SK-N-SH treated with all-trans-retinoic acid at 6 μM for 48 hours (cell line): ENCODE measurements around the gene KIAA1549.

ENCODE experiments used
- ATAC-seq: fragments of 200-7000 bp; cut with Tn5 transposase; 3 replicates; pipeline ENCODE4 v1.9.1; 2020; ENCODE audit warnings: mild to moderate bottlenecking, moderate library complexity
- BACH2 ChIP-seq: fragments of 250-450 bp; sonication (Bioruptor Pico); IDR thresholded peaks from 2 replicates; pipeline ENCODE4 v1.9.0; 2021; ENCODE audit warnings: mild to moderate bottlenecking, borderline replicate concordance
- CSDC2 ChIP-seq: fragments of 250-450 bp; sonication (Bioruptor Pico); IDR thresholded peaks from 2 replicates; pipeline ENCODE4 v1.5.0; 2020; ENCODE audit warnings: mild to moderate bottlenecking, moderate library complexity
- GLIS3 ChIP-seq: fragments of 250-450 bp; sonication (Bioruptor Pico); IDR thresholded peaks from 2 replicates; pipeline ENCODE4 v1.5.0; 2020; ENCODE audit warnings: mild to moderate bottlenecking, moderate library complexity
- OSR1 ChIP-seq: fragments of 250-450 bp; sonication (Bioruptor Pico); IDR thresholded peaks from 2 replicates; pipeline ENCODE4 v1.8.0; 2022; ENCODE audit warnings: moderate library complexity, mild to moderate bottlenecking, inconsistent platforms
- RARB ChIP-seq: fragments of 250-450 bp; sonication (Bioruptor Pico); IDR thresholded peaks from 2 replicates; pipeline ENCODE4 v1.8.0; 2021; ENCODE audit warnings: mild to moderate bottlenecking, moderate library complexity
- TCF4 ChIP-seq: fragments of 250-450 bp; sonication (Bioruptor Pico); IDR thresholded peaks from 2 replicates; pipeline ENCODE4 v1.8.0; 2021; ENCODE audit warnings: mild to moderate bottlenecking, moderate library complexity, borderline replicate concordance
- ZNF565 ChIP-seq: fragments of 450-650 bp; formaldehyde crosslinking; conservative IDR thresholded peaks from 2 replicates; pipeline ENCODE4 v1.5.0; 2020; ENCODE audit warnings: low read depth, mild to moderate bottlenecking, moderate library complexity
- ZNF70 ChIP-seq: fragments of 450-650 bp; formaldehyde crosslinking; IDR thresholded peaks from 2 replicates; pipeline ENCODE4 v1.5.0; 2020; ENCODE audit warnings: mild to moderate bottlenecking, moderate library complexity
- TF ChIP-seq, protein P1 (sequence below): fragments of 250-450 bp; sonication (Bioruptor Pico); IDR thresholded peaks from 2 replicates; pipeline ENCODE4 v1.5.0; 2020; ENCODE audit warnings: mild to moderate bottlenecking, moderate library complexity
- TF ChIP-seq, protein P2 (sequence below): fragments of 250-450 bp; sonication (Bioruptor Pico); IDR thresholded peaks from 2 replicates; pipeline ENCODE4 v1.5.1; 2020; ENCODE audit warnings: low read depth, mild to moderate bottlenecking, moderate library complexity
- TF ChIP-seq, protein P3 (sequence below): fragments of 250-450 bp; sonication (Bioruptor Pico); IDR thresholded peaks from 2 replicates; pipeline ENCODE4 v1.8.0; 2020; ENCODE audit warnings: mild to moderate bottlenecking, moderate library complexity, borderline replicate concordance

The KIAA1549 gene

DNA sequence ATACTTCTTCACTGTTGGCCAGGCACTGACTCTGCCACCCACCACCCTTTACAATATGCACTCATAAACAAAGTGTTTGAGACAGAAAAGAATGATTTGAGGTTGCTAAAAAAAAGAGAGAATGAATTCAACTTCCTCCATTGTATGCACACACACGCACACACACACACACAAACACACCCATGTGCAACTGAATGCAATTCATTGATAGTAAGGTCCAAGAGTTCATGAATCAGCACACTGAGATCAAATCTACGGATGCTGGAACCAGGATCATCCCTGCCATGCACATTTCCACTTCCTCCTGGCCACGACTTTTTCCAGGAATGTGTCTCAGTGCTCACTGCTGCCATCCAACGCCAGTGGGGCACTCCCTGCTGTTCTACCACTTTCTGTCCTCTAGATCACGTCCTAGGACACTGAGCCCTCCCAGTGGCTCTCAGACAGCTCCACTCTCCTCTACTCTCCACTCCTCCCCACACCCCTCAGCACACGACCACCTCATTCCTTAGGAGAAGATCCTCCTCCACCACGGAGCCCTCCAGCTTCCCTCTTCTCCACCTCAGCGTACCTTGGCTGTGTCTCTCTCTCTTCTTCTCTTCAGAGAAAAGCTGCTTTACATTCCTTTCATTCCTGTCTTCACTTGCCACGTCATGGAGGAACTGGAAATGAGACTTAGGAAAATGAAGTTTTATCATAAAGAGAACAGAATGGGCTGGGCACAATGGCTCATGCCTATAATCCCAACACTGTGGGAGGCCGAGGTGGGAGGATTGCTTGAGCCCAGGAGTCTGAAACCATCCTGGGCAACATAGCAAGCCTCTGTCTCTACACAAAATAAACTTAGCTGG, 195.4 kb downstream of the KIAA1549 start:
- no peak for TF ChIP-seq ZNF70
- TF ChIP-seq, protein P1, sequence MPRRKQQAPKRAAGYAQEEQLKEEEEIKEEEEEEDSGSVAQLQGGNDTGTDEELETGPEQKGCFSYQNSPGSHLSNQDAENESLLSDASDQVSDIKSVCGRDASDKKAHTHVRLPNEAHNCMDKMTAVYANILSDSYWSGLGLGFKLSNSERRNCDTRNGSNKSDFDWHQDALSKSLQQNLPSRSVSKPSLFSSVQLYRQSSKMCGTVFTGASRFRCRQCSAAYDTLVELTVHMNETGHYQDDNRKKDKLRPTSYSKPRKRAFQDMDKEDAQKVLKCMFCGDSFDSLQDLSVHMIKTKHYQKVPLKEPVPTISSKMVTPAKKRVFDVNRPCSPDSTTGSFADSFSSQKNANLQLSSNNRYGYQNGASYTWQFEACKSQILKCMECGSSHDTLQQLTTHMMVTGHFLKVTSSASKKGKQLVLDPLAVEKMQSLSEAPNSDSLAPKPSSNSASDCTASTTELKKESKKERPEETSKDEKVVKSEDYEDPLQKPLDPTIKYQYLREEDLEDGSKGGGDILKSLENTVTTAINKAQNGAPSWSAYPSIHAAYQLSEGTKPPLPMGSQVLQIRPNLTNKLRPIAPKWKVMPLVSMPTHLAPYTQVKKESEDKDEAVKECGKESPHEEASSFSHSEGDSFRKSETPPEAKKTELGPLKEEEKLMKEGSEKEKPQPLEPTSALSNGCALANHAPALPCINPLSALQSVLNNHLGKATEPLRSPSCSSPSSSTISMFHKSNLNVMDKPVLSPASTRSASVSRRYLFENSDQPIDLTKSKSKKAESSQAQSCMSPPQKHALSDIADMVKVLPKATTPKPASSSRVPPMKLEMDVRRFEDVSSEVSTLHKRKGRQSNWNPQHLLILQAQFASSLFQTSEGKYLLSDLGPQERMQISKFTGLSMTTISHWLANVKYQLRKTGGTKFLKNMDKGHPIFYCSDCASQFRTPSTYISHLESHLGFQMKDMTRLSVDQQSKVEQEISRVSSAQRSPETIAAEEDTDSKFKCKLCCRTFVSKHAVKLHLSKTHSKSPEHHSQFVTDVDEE (CRISPR knock-in tag): no peak
- no peak for TF ChIP-seq BACH2 (CRISPR knock-in tag)
- ATAC-seq: peak; percentile 84

DNA sequence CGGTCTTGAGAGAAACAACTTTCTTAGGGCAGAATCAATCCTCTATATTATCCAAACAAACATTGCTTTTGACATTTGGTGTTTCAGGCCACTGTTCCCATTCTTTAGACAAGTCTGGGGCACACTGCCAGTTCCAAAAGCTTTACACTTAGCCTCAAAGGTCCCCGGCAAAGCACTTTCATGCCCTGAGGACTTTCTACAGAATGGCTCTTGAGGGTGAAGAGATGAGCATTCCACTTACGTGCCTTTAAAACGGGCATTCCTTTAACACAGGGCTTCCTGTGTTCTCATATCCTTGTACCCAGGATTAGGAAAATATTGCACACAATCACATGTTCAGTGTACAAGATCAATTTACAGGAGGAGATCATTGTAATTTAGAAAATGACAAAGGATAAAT, 196.5 kb downstream of the KIAA1549 start:
- no peak for ATAC-seq
- TF ChIP-seq ZNF70 (no peak), TCF4 (CRISPR knock-in tag) (no peak), GLIS3 (no peak), RARB (no peak), ZNF565 (CRISPR knock-in tag) (no peak), OSR1 (CRISPR knock-in tag) (no peak), CSDC2 (CRISPR knock-in tag) (no peak)
- TF ChIP-seq, protein P2, sequence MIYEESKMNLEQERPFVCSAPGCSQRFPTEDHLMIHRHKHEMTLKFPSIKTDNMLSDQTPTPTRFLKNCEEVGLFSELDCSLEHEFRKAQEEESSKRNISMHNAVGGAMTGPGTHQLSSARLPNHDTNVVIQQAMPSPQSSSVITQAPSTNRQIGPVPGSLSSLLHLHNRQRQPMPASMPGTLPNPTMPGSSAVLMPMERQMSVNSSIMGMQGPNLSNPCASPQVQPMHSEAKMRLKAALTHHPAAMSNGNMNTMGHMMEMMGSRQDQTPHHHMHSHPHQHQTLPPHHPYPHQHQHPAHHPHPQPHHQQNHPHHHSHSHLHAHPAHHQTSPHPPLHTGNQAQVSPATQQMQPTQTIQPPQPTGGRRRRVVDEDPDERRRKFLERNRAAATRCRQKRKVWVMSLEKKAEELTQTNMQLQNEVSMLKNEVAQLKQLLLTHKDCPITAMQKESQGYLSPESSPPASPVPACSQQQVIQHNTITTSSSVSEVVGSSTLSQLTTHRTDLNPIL: no peak
- TF ChIP-seq, protein P3, sequence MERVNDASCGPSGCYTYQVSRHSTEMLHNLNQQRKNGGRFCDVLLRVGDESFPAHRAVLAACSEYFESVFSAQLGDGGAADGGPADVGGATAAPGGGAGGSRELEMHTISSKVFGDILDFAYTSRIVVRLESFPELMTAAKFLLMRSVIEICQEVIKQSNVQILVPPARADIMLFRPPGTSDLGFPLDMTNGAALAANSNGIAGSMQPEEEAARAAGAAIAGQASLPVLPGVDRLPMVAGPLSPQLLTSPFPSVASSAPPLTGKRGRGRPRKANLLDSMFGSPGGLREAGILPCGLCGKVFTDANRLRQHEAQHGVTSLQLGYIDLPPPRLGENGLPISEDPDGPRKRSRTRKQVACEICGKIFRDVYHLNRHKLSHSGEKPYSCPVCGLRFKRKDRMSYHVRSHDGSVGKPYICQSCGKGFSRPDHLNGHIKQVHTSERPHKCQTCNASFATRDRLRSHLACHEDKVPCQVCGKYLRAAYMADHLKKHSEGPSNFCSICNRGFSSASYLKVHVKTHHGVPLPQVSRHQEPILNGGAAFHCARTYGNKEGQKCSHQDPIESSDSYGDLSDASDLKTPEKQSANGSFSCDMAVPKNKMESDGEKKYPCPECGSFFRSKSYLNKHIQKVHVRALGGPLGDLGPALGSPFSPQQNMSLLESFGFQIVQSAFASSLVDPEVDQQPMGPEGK (CRISPR knock-in tag): no peak
